ENCODE data around the gene BPIFA3. TPM values are rescaled to one million over a fixed set of nuclear protein-coding genes. Genes with fewer than 3 reads are reported as not detected.

Gene BPIFA3
- total RNA-seq, 1 experiment from 2014 or later = not detected

- H3K36me3 ChIP-seq (ENCODE audit: low read depth) = no peaks in the 10 kb centered on the region
- H3K27ac ChIP-seq = no peak overlapping the region
- TF ChIP-seq, protein P1, sequence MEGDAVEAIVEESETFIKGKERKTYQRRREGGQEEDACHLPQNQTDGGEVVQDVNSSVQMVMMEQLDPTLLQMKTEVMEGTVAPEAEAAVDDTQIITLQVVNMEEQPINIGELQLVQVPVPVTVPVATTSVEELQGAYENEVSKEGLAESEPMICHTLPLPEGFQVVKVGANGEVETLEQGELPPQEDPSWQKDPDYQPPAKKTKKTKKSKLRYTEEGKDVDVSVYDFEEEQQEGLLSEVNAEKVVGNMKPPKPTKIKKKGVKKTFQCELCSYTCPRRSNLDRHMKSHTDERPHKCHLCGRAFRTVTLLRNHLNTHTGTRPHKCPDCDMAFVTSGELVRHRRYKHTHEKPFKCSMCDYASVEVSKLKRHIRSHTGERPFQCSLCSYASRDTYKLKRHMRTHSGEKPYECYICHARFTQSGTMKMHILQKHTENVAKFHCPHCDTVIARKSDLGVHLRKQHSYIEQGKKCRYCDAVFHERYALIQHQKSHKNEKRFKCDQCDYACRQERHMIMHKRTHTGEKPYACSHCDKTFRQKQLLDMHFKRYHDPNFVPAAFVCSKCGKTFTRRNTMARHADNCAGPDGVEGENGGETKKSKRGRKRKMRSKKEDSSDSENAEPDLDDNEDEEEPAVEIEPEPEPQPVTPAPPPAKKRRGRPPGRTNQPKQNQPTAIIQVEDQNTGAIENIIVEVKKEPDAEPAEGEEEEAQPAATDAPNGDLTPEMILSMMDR (conservative IDR thresholded peaks at IDR 0.05) = no peak
- no peak for TF ChIP-seq EZH2 (IDR thresholded peaks at IDR 0.05; ENCODE audit: low read depth)
- BruUV-seq (replicated peaks) = no TSS peak
- H3K4me2 ChIP-seq = no peak overlapping the region
- no peak overlapping the region for H2AFZ ChIP-seq
- intact Hi-C loops (cut with micrococcal nuclease; ENCODE audit: unreplicated experiment) = no loop called here
- CTCF ChIA-PET = interaction anchor here (0.6 kb wide), 1 partner anchor 9 kb away, joined by 3 read pairs; no protein-coding TSS in a partner anchor
- no peaks in the 10 kb centered on the region for H3K4me1 ChIP-seq (replicated peaks; ENCODE audit: insufficient read depth)
- H3K9me2 ChIP-seq (ENCODE audit: insufficient read depth) = no peaks in the 10 kb centered on the region
- no peaks in the 10 kb centered on the region for H3F3A ChIP-seq (ENCODE audit: insufficient read depth, low read depth)
- DNase-seq = no peak
- H3K9me3 ChIP-seq (ENCODE audit: insufficient read depth, low read depth) = no peaks in the 10 kb centered on the region
- H3K79me2 ChIP-seq (ENCODE audit: low read depth) = no peaks in the 10 kb centered on the region
- H3K4me3 ChIP-seq = no peak overlapping the region
- H4K20me1 ChIP-seq (ENCODE audit: insufficient read depth) = no peaks in the 10 kb centered on the region
- H3K27me3 ChIP-seq (ENCODE audit: insufficient read depth, low read depth) = peaks cover 11% of the 10 kb centered on the region
- POLR2A ChIA-PET (ENCODE audit: unreplicated experiment) = no interaction called here
Observed at GRCh38 chr20:33187491-33187890, 29.7 kb upstream of the BPIFA3 start.

DNA sequence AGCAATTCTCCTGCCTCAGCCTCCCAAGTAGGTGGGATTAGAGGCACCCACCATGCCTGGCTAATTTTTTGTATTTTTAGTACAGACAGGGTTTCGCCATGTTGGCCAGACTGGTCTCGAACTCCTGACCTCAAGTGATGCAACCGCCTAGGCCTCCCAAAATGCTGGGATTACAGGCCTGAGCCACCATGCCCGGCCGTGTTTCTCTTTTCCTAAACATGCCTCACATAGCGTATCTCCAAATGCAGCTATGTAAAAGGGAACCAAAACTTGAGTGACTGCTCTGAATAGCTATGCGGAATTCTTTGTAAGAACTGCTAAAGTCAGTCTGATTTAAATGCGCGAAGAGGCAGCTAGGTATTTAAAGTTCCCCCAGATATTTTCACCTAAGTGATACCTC lies 28.7 kb upstream of the BPIFA3 start:
- Histone ChIP-seq H3K4me2 (no peak overlapping the region), H3K79me2 (ENCODE audit: low read depth) (no peaks in the 10 kb centered on the region), H3K9me2 (ENCODE audit: insufficient read depth) (no peaks in the 10 kb centered on the region), H3K27ac (no peak overlapping the region), H3K27me3 (ENCODE audit: insufficient read depth, low read depth) (peaks cover 17% of the 10 kb centered on the region), H3K9me3 (ENCODE audit: insufficient read depth, low read depth) (no peaks in the 10 kb centered on the region), H4K20me1 (ENCODE audit: insufficient read depth) (no peaks in the 10 kb centered on the region), H3K36me3 (ENCODE audit: low read depth) (no peaks in the 10 kb centered on the region), H3F3A (ENCODE audit: insufficient read depth, low read depth) (no peaks in the 10 kb centered on the region), H3K4me3 (no peak overlapping the region), H3K4me1 (replicated peaks; ENCODE audit: insufficient read depth) (no peaks in the 10 kb centered on the region), H2AFZ (no peak overlapping the region)
- BruUV-seq (replicated peaks) = no TSS peak
- DNase-seq = no peak
- intact Hi-C loops (cut with micrococcal nuclease; ENCODE audit: unreplicated experiment) = no loop called here
- ChIA-PET POLR2A (ENCODE audit: unreplicated experiment) (no interaction called here), CTCF (no interaction called here)
- no peak for TF ChIP-seq EZH2 (IDR thresholded peaks at IDR 0.05; ENCODE audit: low read depth)
- TF ChIP-seq, protein P1 (conservative IDR thresholded peaks at IDR 0.05) = no peak

DNA sequence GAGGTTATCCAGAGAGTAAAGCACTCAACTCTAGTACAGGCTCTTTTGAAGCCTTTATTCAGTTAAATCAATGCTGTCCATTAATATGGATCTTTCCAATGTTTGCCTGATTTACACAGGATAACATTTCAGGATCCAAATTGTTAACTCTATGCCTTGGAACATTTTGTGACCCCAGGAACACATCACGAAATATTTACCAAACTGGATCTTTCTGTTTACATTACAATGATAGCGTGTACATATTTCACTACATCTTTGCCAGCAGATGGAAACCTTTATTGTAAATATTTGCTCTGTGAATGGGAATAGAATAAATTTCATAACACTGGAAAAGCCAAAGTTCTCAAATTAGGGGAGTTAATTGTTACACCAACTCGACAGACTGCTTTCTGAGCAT lies 25.7 kb upstream of the BPIFA3 start:
- H3K9me3 ChIP-seq (ENCODE audit: insufficient read depth, low read depth) = no peaks in the 10 kb centered on the region
- no TSS peak for BruUV-seq (replicated peaks)
- H4K20me1 ChIP-seq (ENCODE audit: insufficient read depth) = no peaks in the 10 kb centered on the region
- no peak overlapping the region for H2AFZ ChIP-seq
- no peaks in the 10 kb centered on the region for H3F3A ChIP-seq (ENCODE audit: insufficient read depth, low read depth)
- H3K36me3 ChIP-seq (ENCODE audit: low read depth) = no peaks in the 10 kb centered on the region
- intact Hi-C loops (cut with micrococcal nuclease; ENCODE audit: unreplicated experiment) = no loop called here
- no peaks in the 10 kb centered on the region for H3K9me2 ChIP-seq (ENCODE audit: insufficient read depth)
- H3K79me2 ChIP-seq (ENCODE audit: low read depth) = no peaks in the 10 kb centered on the region
- ChIA-PET POLR2A (ENCODE audit: unreplicated experiment) (no interaction called here), CTCF (no interaction called here)
- H3K4me3 ChIP-seq = no peak overlapping the region
- H3K27ac ChIP-seq = no peak overlapping the region
- H3K4me1 ChIP-seq (replicated peaks; ENCODE audit: insufficient read depth) = no peaks in the 10 kb centered on the region
- DNase-seq = no peak
- H3K27me3 ChIP-seq (ENCODE audit: insufficient read depth, low read depth) = peaks cover 42% of the 10 kb centered on the region
- no peak overlapping the region for H3K4me2 ChIP-seq
- TF ChIP-seq, protein P1 (conservative IDR thresholded peaks at IDR 0.05) = no peak
- no peak for TF ChIP-seq EZH2 (IDR thresholded peaks at IDR 0.05; ENCODE audit: low read depth)
